Measurements from ENCODE around the gene RNASEL. TPM values are rescaled to one million over a fixed set of nuclear protein-coding genes. Genes with fewer than 3 reads are reported as not detected.
A peak's percentile ranks its signal among the peaks of the same experiment; 100 is the strongest.

RNASEL gene
- total and polyA plus RNA-seq, 2 of the 13 experiments (the other 11 are each of a cell fraction or from before 2014, with no cell fraction given) = 0.05 to 0.20 TPM

DNA sequence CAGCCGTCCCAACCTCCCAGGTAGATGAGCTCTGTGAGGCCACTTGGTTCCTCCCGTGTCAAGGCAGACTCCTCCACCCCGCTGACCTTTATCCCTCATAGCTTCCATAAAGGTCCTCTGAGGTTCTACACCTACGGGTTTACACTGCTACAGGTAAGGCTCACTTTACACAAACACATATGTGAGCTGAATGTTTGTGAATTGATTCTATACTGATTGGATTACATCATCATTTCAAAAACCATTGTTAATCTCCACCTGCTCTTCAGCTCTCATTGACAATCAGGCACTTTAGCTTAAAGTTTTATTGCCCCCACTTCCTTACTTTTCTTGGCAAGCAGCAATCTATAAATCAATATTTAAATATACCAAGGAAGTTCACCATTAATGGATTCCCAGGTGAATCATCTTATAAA lies 28.0 kb upstream of the RNASEL start:
- TF ChIP-seq RBFOX2 (IDR thresholded peaks at IDR 0.05; ENCODE audit: low read depth, low read length) (no peak), ARID2 (CRISPR knock-in tag; IDR thresholded peaks at IDR 0.05; ENCODE audit: borderline replicate concordance) (no peak), ZNF598 (CRISPR knock-in tag; IDR thresholded peaks at IDR 0.05; ENCODE audit: borderline replicate concordance) (no peak), ATF7 (IDR thresholded peaks at IDR 0.05) (peak; percentile 85), ATF7 (CRISPR knock-in tag; IDR thresholded peaks at IDR 0.05) (no peak)
- TF ChIP-seq, protein P1, sequence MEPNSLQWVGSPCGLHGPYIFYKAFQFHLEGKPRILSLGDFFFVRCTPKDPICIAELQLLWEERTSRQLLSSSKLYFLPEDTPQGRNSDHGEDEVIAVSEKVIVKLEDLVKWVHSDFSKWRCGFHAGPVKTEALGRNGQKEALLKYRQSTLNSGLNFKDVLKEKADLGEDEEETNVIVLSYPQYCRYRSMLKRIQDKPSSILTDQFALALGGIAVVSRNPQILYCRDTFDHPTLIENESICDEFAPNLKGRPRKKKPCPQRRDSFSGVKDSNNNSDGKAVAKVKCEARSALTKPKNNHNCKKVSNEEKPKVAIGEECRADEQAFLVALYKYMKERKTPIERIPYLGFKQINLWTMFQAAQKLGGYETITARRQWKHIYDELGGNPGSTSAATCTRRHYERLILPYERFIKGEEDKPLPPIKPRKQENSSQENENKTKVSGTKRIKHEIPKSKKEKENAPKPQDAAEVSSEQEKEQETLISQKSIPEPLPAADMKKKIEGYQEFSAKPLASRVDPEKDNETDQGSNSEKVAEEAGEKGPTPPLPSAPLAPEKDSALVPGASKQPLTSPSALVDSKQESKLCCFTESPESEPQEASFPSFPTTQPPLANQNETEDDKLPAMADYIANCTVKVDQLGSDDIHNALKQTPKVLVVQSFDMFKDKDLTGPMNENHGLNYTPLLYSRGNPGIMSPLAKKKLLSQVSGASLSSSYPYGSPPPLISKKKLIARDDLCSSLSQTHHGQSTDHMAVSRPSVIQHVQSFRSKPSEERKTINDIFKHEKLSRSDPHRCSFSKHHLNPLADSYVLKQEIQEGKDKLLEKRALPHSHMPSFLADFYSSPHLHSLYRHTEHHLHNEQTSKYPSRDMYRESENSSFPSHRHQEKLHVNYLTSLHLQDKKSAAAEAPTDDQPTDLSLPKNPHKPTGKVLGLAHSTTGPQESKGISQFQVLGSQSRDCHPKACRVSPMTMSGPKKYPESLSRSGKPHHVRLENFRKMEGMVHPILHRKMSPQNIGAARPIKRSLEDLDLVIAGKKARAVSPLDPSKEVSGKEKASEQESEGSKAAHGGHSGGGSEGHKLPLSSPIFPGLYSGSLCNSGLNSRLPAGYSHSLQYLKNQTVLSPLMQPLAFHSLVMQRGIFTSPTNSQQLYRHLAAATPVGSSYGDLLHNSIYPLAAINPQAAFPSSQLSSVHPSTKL (CRISPR knock-in tag; IDR thresholded peaks at IDR 0.05) = no peak
- Histone ChIP-seq H3K36me3 (replicated peaks in 1 of 2; ENCODE audit: control insufficient read depth in 1 of 2, insufficient read depth in 2 of 2, low read length in 2 of 2) (no peaks in the 10 kb centered on the region), H4K20me1 (ENCODE audit: insufficient read depth, low read length) (no peaks in the 10 kb centered on the region), H3K4me2 (ENCODE audit: low read depth, low read length) (no peak overlapping the region), H2AFZ (ENCODE audit: low read length) (no peak overlapping the region), H3K27me3 (ENCODE audit: control insufficient read depth in 1 of 2, insufficient read depth in 2 of 2, low read length in 2 of 2) (peaks cover 2 to 47% of the 10 kb centered on the region in 2 experiments), H3K79me2 (ENCODE audit: insufficient read depth, low read length) (no peaks in the 10 kb centered on the region), H3K4me3 (replicated peaks in 1 of 3; ENCODE audit: insufficient read depth in 1 of 3, low read depth in 2 of 3, low read length in 3 of 3) (no peak overlapping the region), H3K4me1 (ENCODE audit: insufficient read depth, low read length) (0 out of 2 replicates have a peak, but pooled peaks cover 7% of the 10 kb centered on the region), H3K9me3 (ENCODE audit: low read length) (no peaks in the 10 kb centered on the region), H3K9ac (ENCODE audit: insufficient read depth, low read depth, low read length) (no peak overlapping the region), H3K27ac (ENCODE audit: extremely low read length, insufficient read depth, low read length) (no peak overlapping the region)
- no peak for DNase-seq (ENCODE audit: low spot score)
- POLR2A ChIA-PET = no interaction called here
- 0% methylated on average over 4 of the region's 4 CpGs for WGBS (ENCODE audit: low lambda C conversion rate)
- in situ Hi-C loops (cut with HindIII; ENCODE audit: extremely low pct_ligation_motif_present, low pct_unique_long_range_greater_than_20kb) (no loop called here), intact Hi-C loops (cut with micrococcal nuclease; ENCODE audit: unreplicated experiment) (no loop called here)
- FAIRE-seq = no peak
- ATAC-seq = no peak
- BruUV-seq (replicated peaks) = no TSS peak
- CTCF ChIA-PET (ENCODE audit: low intra/inter-chr PET ratio, low total read pairs) = no interaction called here
